ENCODE data around the gene SLC4A4. TPM values are rescaled to one million over a fixed set of nuclear protein-coding genes. Genes with fewer than 3 reads are reported as not detected.

The SLC4A4 gene
- total RNA-seq, 4 donors from 2014 or later = 0.90 to 5.9 (median 4.4) TPM

- no peak for DNase-seq (ENCODE audit: low spot score in 2 of 2)
- Histone ChIP-seq H3K36me3 (no peaks in the 10 kb centered on the region), H3K9me3 (no peaks in the 10 kb centered on the region), H3K27ac (no peak overlapping the region), H3K27me3 (no peaks in the 10 kb centered on the region), H3K4me1 (peaks cover 0 to under 1% (median 0%) of the 10 kb centered on the region in 4 donors), H3K4me3 (no peak overlapping the region)
- WGBS, 2 donors = 91 to 100% methylated on average over 1 of the region's 1 CpG
- no peak for TF ChIP-seq EP300 (IDR thresholded peaks at IDR 0.05)
- no peak for TF ChIP-seq POLR2A (IDR thresholded peaks at IDR 0.05)
- TF ChIP-seq CTCF (IDR thresholded peaks at IDR 0.05) = no peak
Observed at GRCh38 chr4:71383984-71384383, 45.2 kb downstream of the SLC4A4 start.

GRCh38 chr4:71389149-71389827, 50.5 kb downstream of the SLC4A4 start:
- 30 to 36% methylated on average over 2 of the region's 2 CpGs for WGBS, 2 donors
- Histone ChIP-seq H3K27me3 (no peaks in the 10 kb centered on the region), H3K4me3 (no peak overlapping the region), H3K27ac (no peak overlapping the region), H3K4me1 (peaks cover 0 to 8% (median 0%) of the 10 kb centered on the region in 4 donors), H3K36me3 (no peaks in the 10 kb centered on the region), H3K9me3 (no peaks in the 10 kb centered on the region)
- peak in 1 of 2 donors; percentile 9 for DNase-seq (ENCODE audit: low spot score in 2 of 2)
- no peak for TF ChIP-seq EP300 (IDR thresholded peaks at IDR 0.05)
- no peak for TF ChIP-seq POLR2A (IDR thresholded peaks at IDR 0.05)
- TF ChIP-seq CTCF (IDR thresholded peaks at IDR 0.05) = no peak

GRCh38 chr4:71392109-71392508, 53.3 kb downstream of the SLC4A4 start:
- Histone ChIP-seq H3K36me3 (no peaks in the 10 kb centered on the region), H3K27me3 (no peaks in the 10 kb centered on the region), H3K4me3 (no peak overlapping the region), H3K27ac (no peak overlapping the region), H3K9me3 (no peaks in the 10 kb centered on the region), H3K4me1 (peaks cover 0 to 8% (median 0%) of the 10 kb centered on the region in 4 donors)
- 95 to 98% methylated on average over 3 of the region's 3 CpGs for WGBS, 2 donors
- DNase-seq (ENCODE audit: low spot score in 2 of 2) = no peak
- TF ChIP-seq POLR2A (IDR thresholded peaks at IDR 0.05) (no peak), EP300 (IDR thresholded peaks at IDR 0.05) (no peak), CTCF (IDR thresholded peaks at IDR 0.05) (no peak)

GRCh38 chr4:71396382-71396781, 57.6 kb downstream of the SLC4A4 start:
- 54 to 67% methylated on average over 1 of the region's 1 CpG for WGBS, 2 donors

More at GRCh38 chr4:71396382-71396781, 57.6 kb downstream of the SLC4A4 start:
- Histone ChIP-seq H3K4me3 (no peak overlapping the region), H3K27ac (no peak overlapping the region), H3K9me3 (no peaks in the 10 kb centered on the region), H3K36me3 (no peaks in the 10 kb centered on the region), H3K27me3 (no peaks in the 10 kb centered on the region), H3K4me1 (no peaks in the 10 kb centered on the region)
- no peak for TF ChIP-seq POLR2A (IDR thresholded peaks at IDR 0.05)
- TF ChIP-seq EP300 (IDR thresholded peaks at IDR 0.05) = no peak
- no peak for TF ChIP-seq CTCF (IDR thresholded peaks at IDR 0.05)
- no peak for DNase-seq (ENCODE audit: low spot score in 2 of 2)
